ENCODE results near the gene ADRB2. TPM values are rescaled to one million over a fixed set of nuclear protein-coding genes. Genes with fewer than 3 reads are reported as not detected.

The ADRB2 gene
- total RNA-seq, 2 experiments from 2014 or later = 0.81 to 0.98 TPM

- no peak overlapping the region for H3K27ac Mint-ChIP-seq
- DNase-seq (no peak), ATAC-seq (no peak)
- ChIA-PET CTCF (interaction anchor here (0.9 to 5.1 kb wide), 7 partner anchors 8 to 206 kb away, joined by 4 to 25 read pairs (median 4); no protein-coding TSS in a partner anchor), POLR2A (interaction anchor here (1.0 to 1.1 kb wide), 2 partner anchors 10 to 53 kb away, joined by 3 to 4 read pairs; no protein-coding TSS in a partner anchor)
- TF ChIP-seq CTCF (IDR thresholded peaks at IDR 0.05) = no peak
- no peaks in the 10 kb centered on the region for H3K36me3 Mint-ChIP-seq (ENCODE audit: low read depth)
- peak overlapping the region; percentile 24 for H3K4me3 Mint-ChIP-seq
- H3K9me3 Mint-ChIP-seq = no peaks in the 10 kb centered on the region
- intact Hi-C loops (cut with micrococcal nuclease) = loop anchor here (5.0 to 10.0 kb wide), 3 partner anchors 37 to 205 kb away; no protein-coding TSS in a partner anchor
- H3K27me3 Mint-ChIP-seq = peaks cover 14% of the 10 kb centered on the region
- H3K4me1 Mint-ChIP-seq (ENCODE audit: low read depth) = peaks cover 44% of the 10 kb centered on the region
Observed at GRCh38 chr5:148829734-148830133, 3.3 kb downstream of the ADRB2 start.

- H3K9me3 Mint-ChIP-seq = no peaks in the 10 kb centered on the region
- peaks cover 48% of the 10 kb centered on the region for H3K4me1 Mint-ChIP-seq (ENCODE audit: low read depth)
- H3K27me3 Mint-ChIP-seq = peaks cover 12% of the 10 kb centered on the region
- peak overlapping the region; percentile 24 for H3K4me3 Mint-ChIP-seq
- no peak for TF ChIP-seq CTCF (IDR thresholded peaks at IDR 0.05)
- intact Hi-C loops (cut with micrococcal nuclease) = no loop called here
- CTCF ChIA-PET = interaction anchor here (0.9 to 5.1 kb wide), 7 partner anchors 7 to 205 kb away, joined by 3 to 25 read pairs (median 4); no protein-coding TSS in a partner anchor
- DNase-seq (no peak), ATAC-seq (no peak)
- no peaks in the 10 kb centered on the region for H3K36me3 Mint-ChIP-seq (ENCODE audit: low read depth)
- POLR2A ChIA-PET = interaction anchor here (1.1 kb wide), 1 partner anchor 53 kb away, joined by 3 read pairs; no protein-coding TSS in a partner anchor
- H3K27ac Mint-ChIP-seq = peak overlapping the region; percentile 32
Observed at GRCh38 chr5:148830211-148830610, 3.8 kb downstream of the ADRB2 start.

- Mint-ChIP-seq H3K9me3 (no peaks in the 10 kb centered on the region), H3K27me3 (peaks cover 6% of the 10 kb centered on the region), H3K4me1 (ENCODE audit: low read depth) (peaks cover 51% of the 10 kb centered on the region), H3K36me3 (ENCODE audit: low read depth) (no peaks in the 10 kb centered on the region), H3K27ac (peak overlapping the region; percentile 46), H3K4me3 (peak overlapping the region; percentile 0)
- intact Hi-C loops (cut with micrococcal nuclease) = no loop called here
- DNase-seq (no peak), ATAC-seq (no peak)
- ChIA-PET CTCF (interaction anchor here (0.8 to 5.1 kb wide), 7 partner anchors 11 to 128 kb away, joined by 3 to 25 read pairs (median 6); no protein-coding TSS in a partner anchor), POLR2A (interaction anchor here (0.7 kb wide), 1 partner anchor 13 kb away, joined by 3 read pairs; no protein-coding TSS in a partner anchor)
- no peak for TF ChIP-seq CTCF (IDR thresholded peaks at IDR 0.05)
Observed at GRCh38 chr5:148831590-148832565, 5.5 kb downstream of the ADRB2 start.

GRCh38 chr5:148833122-148833521, 6.7 kb downstream of the ADRB2 start:
- no peak for TF ChIP-seq CTCF (IDR thresholded peaks at IDR 0.05)

More at GRCh38 chr5:148833122-148833521, 6.7 kb downstream of the ADRB2 start:
- POLR2A ChIA-PET = no interaction called here
- DNase-seq (no peak), ATAC-seq (peak; percentile 45)
- Mint-ChIP-seq H3K27me3 (peaks cover 8% of the 10 kb centered on the region), H3K9me3 (no peaks in the 10 kb centered on the region), H3K4me3 (no peak overlapping the region), H3K27ac (no peak overlapping the region), H3K4me1 (ENCODE audit: low read depth) (peaks cover 53% of the 10 kb centered on the region), H3K36me3 (ENCODE audit: low read depth) (no peaks in the 10 kb centered on the region)
- intact Hi-C loops (cut with micrococcal nuclease) = no loop called here
- CTCF ChIA-PET = interaction anchor here (1.0 to 5.1 kb wide), 3 partner anchors 12 to 124 kb away, joined by 3 to 22 read pairs (median 6); no protein-coding TSS in a partner anchor
